Measurements from ENCODE around the gene TBC1D25. TPM values are rescaled to one million over a fixed set of nuclear protein-coding genes. Genes with fewer than 3 reads are reported as not detected.

Gene TBC1D25
- total and polyA plus RNA-seq, 9 donors: 3.9 to 10.8 (median 9.0) TPM

DNA sequence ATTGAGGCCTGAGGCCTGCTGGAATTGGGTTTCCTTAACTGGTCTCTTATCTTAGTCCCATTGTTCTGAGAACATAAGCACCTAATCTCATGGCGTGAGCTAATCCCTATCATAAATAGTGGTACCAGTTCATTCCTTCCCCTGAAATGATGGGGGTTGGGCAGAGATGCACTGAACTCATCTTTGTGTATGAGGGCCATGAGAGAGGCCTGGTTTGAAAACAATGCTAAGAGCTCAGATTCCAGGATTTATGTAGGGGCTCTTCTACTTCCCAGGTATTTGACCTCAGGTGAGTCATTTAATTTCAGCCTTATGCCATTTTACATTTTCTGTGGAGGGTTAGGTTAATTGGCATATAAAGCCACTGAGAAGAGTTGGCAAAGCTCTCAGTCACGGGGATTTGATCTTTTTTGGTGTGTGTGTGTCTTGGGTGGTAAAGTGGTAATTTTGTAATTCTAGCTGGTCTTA, 39.2 kb downstream of the TBC1D25 start:
- H3K4me1 ChIP-seq (ENCODE audit: control insufficient read depth, insufficient read depth, low read length): peaks cover 12% of the 10 kb centered on the region
- DNase-seq: no peak
- H3K27ac ChIP-seq (ENCODE audit: low read length): no peak overlapping the region
- H3K9me3 ChIP-seq (replicated peaks; ENCODE audit: control insufficient read depth, low read depth, low read length): no peaks in the 10 kb centered on the region
- peaks cover 27% of the 10 kb centered on the region for H3K36me3 ChIP-seq (ENCODE audit: control insufficient read depth, insufficient read depth, low read length)
- H3K27me3 ChIP-seq (ENCODE audit: control insufficient read depth, insufficient read depth, low read length): no peaks in the 10 kb centered on the region
- 29% methylated on average over 1 of the region's 2 CpGs for WGBS (ENCODE audit: insufficient coverage)
- H3K4me3 ChIP-seq (ENCODE audit: low read length): no peak overlapping the region

DNA sequence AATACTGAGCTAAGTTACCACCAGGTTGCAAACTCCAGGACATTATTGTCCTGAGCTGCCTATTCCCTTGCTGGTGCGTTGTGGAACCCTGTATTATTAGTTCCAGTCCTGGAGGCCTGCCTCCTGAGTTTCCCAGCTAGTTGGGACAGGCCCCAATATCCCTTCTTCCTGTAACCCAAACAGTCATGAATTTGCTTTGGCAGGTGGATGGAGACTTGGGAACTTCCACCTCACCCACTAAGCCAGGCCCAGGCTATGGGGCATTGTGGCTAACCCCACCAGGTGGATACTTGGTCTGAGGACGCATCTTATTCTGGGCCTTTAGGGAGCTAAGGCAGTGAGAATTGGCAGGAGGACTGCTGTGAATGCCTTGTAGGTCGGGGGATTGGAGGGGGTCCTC, 39.7 kb downstream of the TBC1D25 start:
- no peak overlapping the region for H3K4me3 ChIP-seq (ENCODE audit: low read length)
- H3K9me3 ChIP-seq (replicated peaks; ENCODE audit: control insufficient read depth, low read depth, low read length): no peaks in the 10 kb centered on the region
- WGBS (ENCODE audit: insufficient coverage): 50% methylated on average over 1 of the region's 3 CpGs
- H3K27me3 ChIP-seq (ENCODE audit: control insufficient read depth, insufficient read depth, low read length): no peaks in the 10 kb centered on the region
- peaks cover 12% of the 10 kb centered on the region for H3K4me1 ChIP-seq (ENCODE audit: control insufficient read depth, insufficient read depth, low read length)
- H3K27ac ChIP-seq (ENCODE audit: low read length): no peak overlapping the region
- peaks cover 27% of the 10 kb centered on the region for H3K36me3 ChIP-seq (ENCODE audit: control insufficient read depth, insufficient read depth, low read length)
- no peak for DNase-seq

DNA sequence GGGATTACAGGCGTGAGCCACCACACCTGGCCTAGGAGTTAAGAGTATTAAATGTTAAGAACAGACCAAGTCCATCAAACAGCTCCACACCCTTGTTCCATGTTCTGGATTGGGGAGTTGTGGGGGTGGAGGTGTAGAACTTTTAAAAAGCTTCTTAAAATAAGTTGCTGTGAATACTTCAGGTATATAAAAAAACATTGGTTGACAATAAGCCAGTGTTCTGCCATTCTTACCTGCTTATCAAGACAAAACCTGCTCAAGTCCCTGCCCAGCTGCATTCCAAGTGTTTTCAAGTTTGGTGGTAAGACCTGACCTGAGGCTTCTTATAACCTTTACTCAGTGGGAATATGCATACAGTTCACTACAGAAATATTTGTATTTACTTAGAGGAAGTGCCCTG, 41.1 kb downstream of the TBC1D25 start:
- no peaks in the 10 kb centered on the region for H3K9me3 ChIP-seq (replicated peaks; ENCODE audit: control insufficient read depth, low read depth, low read length)
- no CpG with 5 or more reads among the region's 1 CpG for WGBS (ENCODE audit: insufficient coverage)
- H3K4me3 ChIP-seq (ENCODE audit: low read length): no peak overlapping the region
- H3K27me3 ChIP-seq (ENCODE audit: control insufficient read depth, insufficient read depth, low read length): no peaks in the 10 kb centered on the region
- H3K4me1 ChIP-seq (ENCODE audit: control insufficient read depth, insufficient read depth, low read length): peaks cover 7% of the 10 kb centered on the region
- no peak for DNase-seq
- no peak overlapping the region for H3K27ac ChIP-seq (ENCODE audit: low read length)
- H3K36me3 ChIP-seq (ENCODE audit: control insufficient read depth, insufficient read depth, low read length): peaks cover 22% of the 10 kb centered on the region

DNA sequence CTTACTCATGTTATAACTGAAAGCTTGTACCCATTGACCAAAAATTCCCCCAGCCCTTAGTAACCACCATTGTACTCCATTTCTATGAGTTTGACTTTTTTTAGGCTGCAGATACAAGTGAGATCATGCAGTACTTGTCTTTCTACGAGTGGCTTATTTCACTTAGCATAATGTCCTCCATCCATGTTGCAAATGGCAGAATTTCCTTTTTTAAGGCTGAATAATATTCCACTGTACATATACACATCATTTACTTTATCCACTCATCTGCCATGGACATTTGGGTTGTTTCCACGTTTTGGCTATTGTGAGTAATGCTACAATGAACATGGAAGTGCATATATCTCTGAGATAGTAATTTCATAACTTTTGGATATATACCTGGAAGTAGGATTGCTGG, 45.2 kb downstream of the TBC1D25 start:
- Histone ChIP-seq H3K4me1 (ENCODE audit: control insufficient read depth, insufficient read depth, low read length) (no peaks in the 10 kb centered on the region), H3K9me3 (replicated peaks; ENCODE audit: control insufficient read depth, low read depth, low read length) (no peaks in the 10 kb centered on the region), H3K27me3 (ENCODE audit: control insufficient read depth, insufficient read depth, low read length) (peaks cover under 1% of the 10 kb centered on the region), H3K36me3 (ENCODE audit: control insufficient read depth, insufficient read depth, low read length) (no peaks in the 10 kb centered on the region), H3K27ac (ENCODE audit: low read length) (no peak overlapping the region), H3K4me3 (ENCODE audit: low read length) (no peak overlapping the region)
- no peak for DNase-seq
- WGBS (ENCODE audit: insufficient coverage): no CpG with 5 or more reads among the region's 2 CpGs

DNA sequence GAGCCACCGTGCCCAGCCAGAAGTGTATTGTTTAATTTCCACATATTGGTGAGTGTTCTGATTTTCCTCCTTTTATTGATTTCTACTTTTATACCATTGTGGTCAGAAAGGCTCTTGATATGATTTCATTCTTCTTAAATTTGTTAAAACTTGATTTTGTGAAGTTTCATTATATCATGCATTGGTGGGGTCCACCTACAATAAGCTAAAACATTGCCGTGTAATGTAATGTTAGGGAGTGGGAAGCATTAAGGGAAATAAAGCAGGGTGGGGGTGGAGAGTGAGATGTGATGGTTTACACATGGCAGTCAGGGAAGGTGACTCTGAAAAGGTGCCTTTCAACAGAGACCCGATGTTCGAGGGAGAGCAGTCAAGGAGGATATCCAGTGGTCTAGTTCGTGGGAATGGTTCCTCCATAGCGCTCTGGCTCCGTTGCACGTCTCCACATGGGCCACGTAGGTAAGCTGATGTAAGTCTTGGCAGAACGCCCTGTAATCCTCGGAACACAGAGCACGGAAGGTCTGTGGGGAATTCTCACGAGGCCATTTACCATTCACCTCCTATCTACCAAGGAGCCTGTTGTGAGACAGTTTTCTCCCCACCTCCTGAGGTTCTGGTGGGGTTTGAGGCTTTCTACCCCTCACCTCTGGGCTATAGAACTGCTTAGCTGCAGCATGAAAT, 50.1 kb downstream of the TBC1D25 start:
- peaks cover 3% of the 10 kb centered on the region for H3K27me3 ChIP-seq (ENCODE audit: control insufficient read depth, insufficient read depth, low read length)
- H3K27ac ChIP-seq (ENCODE audit: low read length): no peak overlapping the region
- 77% methylated on average over 4 of the region's 13 CpGs for WGBS (ENCODE audit: insufficient coverage)
- DNase-seq: no peak
- H3K9me3 ChIP-seq (replicated peaks; ENCODE audit: control insufficient read depth, low read depth, low read length): no peaks in the 10 kb centered on the region
- no peak overlapping the region for H3K4me3 ChIP-seq (ENCODE audit: low read length)
- H3K36me3 ChIP-seq (ENCODE audit: control insufficient read depth, insufficient read depth, low read length): no peaks in the 10 kb centered on the region
- H3K4me1 ChIP-seq (ENCODE audit: control insufficient read depth, insufficient read depth, low read length): no peaks in the 10 kb centered on the region

DNA sequence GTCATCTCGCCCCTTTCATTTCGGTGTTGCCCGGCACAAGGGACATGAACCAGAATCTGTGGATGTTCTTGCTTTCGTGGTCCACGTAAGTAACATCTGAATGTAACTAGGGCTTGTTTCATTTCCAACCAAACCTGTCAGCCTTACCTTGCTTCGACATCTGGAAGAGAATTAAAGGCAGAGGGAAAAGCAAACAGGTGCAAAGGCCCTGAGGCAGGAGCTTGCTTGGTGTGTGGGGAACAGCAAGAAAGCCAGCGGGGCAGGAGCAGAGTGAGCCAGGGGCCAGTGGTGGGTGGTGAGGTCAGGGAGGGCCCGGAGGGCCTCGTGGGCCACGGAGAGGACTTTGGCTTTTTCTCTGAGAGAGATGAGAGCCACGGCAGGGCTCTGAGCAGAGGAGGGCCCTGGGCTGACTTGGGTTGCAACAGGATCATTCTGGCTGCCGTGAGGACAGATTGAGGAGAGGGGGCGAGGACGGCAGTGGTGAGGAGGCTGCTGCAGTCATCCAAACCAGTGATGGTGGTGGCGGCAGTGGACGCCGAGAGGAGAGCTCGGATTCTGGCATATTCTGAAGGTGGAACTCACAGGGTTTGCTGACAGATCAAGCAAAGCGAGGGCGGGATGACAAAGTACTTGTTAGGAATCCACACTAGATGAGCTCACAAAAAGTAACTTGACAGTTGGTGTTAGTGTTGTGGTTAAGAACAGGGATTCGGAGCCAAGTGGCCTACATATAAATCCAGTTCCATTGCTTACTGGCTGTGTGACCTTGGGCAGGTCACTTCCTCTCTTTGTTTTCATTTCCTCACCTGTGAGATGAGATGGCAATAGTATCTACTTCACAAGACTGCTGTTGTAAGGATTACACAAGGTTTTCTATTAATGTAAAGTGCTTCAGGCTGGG, 50.9 kb downstream of the TBC1D25 start:
- DNase-seq: no peak
- Histone ChIP-seq H3K36me3 (ENCODE audit: control insufficient read depth, insufficient read depth, low read length) (no peaks in the 10 kb centered on the region), H3K27me3 (ENCODE audit: control insufficient read depth, insufficient read depth, low read length) (peaks cover 3% of the 10 kb centered on the region), H3K4me3 (ENCODE audit: low read length) (no peak overlapping the region), H3K4me1 (ENCODE audit: control insufficient read depth, insufficient read depth, low read length) (no peaks in the 10 kb centered on the region), H3K9me3 (replicated peaks; ENCODE audit: control insufficient read depth, low read depth, low read length) (no peaks in the 10 kb centered on the region), H3K27ac (ENCODE audit: low read length) (no peak overlapping the region)
- WGBS (ENCODE audit: insufficient coverage): 86% methylated on average over 14 of the region's 21 CpGs

DNA sequence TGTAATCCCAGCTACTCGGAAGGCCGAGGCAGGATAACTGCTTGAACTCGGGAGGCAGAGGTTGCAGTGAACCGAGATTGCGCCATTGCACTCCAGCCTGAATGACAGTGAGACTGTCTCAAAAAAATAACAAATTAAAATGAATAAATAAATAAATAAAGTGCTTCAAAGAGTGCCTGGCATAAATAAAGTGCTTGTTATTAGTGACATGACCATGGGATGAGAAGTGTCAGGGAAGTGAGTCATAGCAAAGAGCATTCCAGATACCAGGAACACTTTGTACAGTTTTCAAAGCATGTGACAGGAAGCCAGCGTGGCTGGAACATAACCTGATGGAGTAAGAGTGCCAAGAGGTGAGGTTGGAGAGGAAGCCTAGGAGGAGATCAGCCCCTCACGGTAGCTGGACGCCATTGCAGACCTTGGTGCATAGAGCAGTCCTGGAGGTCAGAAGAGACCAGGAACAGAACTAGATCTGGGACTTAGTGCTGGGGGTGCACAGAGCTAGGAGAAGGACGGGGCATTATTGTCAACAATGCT, 51.8 kb downstream of the TBC1D25 start:
- no peaks in the 10 kb centered on the region for H3K4me1 ChIP-seq (ENCODE audit: control insufficient read depth, insufficient read depth, low read length)
- H3K9me3 ChIP-seq (replicated peaks; ENCODE audit: control insufficient read depth, low read depth, low read length): no peaks in the 10 kb centered on the region
- DNase-seq: no peak
- 57% methylated on average over 4 of the region's 9 CpGs for WGBS (ENCODE audit: insufficient coverage)
- H3K4me3 ChIP-seq (ENCODE audit: low read length): no peak overlapping the region
- peaks cover 3% of the 10 kb centered on the region for H3K27me3 ChIP-seq (ENCODE audit: control insufficient read depth, insufficient read depth, low read length)
- H3K27ac ChIP-seq (ENCODE audit: low read length): no peak overlapping the region
- H3K36me3 ChIP-seq (ENCODE audit: control insufficient read depth, insufficient read depth, low read length): no peaks in the 10 kb centered on the region

DNA sequence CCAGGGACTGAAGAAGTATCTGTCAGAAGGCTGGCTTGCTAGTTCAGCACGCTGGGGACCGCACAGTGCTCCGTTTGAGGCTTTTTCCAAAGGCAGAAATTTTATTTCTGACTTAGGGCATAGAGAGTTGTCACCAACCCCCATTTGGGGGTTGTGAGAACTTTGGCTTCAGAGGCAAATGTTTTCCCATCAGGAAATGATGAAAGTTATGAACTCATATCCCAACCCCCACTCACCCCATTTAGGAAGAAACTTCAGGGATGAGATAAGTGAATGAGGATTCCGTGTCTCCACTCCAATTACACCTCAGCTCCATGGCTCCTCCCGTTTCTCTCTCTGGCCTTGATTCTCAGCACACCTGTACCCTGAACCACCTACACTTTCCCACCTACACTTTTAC, 53.5 kb downstream of the TBC1D25 start:
- no peak overlapping the region for H3K4me3 ChIP-seq (ENCODE audit: low read length)
- 13% methylated on average over 1 of the region's 5 CpGs for WGBS (ENCODE audit: insufficient coverage)
- no peak overlapping the region for H3K27ac ChIP-seq (ENCODE audit: low read length)
- H3K4me1 ChIP-seq (ENCODE audit: control insufficient read depth, insufficient read depth, low read length): no peaks in the 10 kb centered on the region
- H3K9me3 ChIP-seq (replicated peaks; ENCODE audit: control insufficient read depth, low read depth, low read length): no peaks in the 10 kb centered on the region
- DNase-seq: no peak
- no peaks in the 10 kb centered on the region for H3K36me3 ChIP-seq (ENCODE audit: control insufficient read depth, insufficient read depth, low read length)
- H3K27me3 ChIP-seq (ENCODE audit: control insufficient read depth, insufficient read depth, low read length): peaks cover 3% of the 10 kb centered on the region

DNA sequence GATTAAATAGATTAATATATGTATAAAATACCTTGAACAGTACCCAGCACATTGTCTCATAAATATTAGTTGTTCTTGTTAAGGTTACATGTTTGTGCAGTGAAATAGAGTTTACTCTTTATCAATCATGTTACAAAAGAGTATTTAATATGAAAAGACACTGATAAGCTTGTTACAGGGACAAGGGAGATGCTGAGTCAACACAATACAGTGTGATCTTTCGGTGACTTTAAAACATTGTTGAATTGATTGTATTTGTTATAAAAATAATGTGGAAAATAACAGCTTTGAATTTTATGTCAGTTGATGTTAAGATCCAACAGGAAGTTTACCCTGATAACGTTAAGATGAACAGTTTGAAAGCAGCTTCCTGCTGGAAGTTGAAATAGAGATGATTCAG, 56.4 kb downstream of the TBC1D25 start:
- DNase-seq: no peak
- peaks cover 19% of the 10 kb centered on the region for H3K36me3 ChIP-seq (ENCODE audit: control insufficient read depth, insufficient read depth, low read length)
- no peaks in the 10 kb centered on the region for H3K9me3 ChIP-seq (replicated peaks; ENCODE audit: control insufficient read depth, low read depth, low read length)
- WGBS (ENCODE audit: insufficient coverage): 78% methylated on average over 1 of the region's 2 CpGs
- H3K27me3 ChIP-seq (ENCODE audit: control insufficient read depth, insufficient read depth, low read length): no peaks in the 10 kb centered on the region
- no peak overlapping the region for H3K4me3 ChIP-seq (ENCODE audit: low read length)
- H3K4me1 ChIP-seq (ENCODE audit: control insufficient read depth, insufficient read depth, low read length): peaks cover 7% of the 10 kb centered on the region
- no peak overlapping the region for H3K27ac ChIP-seq (ENCODE audit: low read length)

Measured in muscle of leg (tissue), 11 donors.